HepG2 (cell line): ENCODE data around the gene NDC1. TPM values are rescaled to one million over a fixed set of nuclear protein-coding genes. Genes with fewer than 3 reads are reported as not detected.

Experiments
- FIP1L1 ChIP-seq: fragments of 200-400 bp; formaldehyde crosslinking; IDR thresholded peaks from 2 replicates; pipeline ENCODE4 v1.6.1; 2018; ENCODE audit warnings: low read depth, mild to moderate bottlenecking, low read length, moderate library complexity, borderline replicate concordance; ENCODE audit not compliant: insufficient read depth
- GABPA ChIP-seq, 2 experiments: IDR thresholded peaks; 2 replicates each; pipeline ENCODE4 v1.6.1; 2011 to 2016; ENCODE audit warnings: low read depth in 2 of 2, low read length in 1 of 2, missing biosample characterization in 1 of 2, missing genetic modification characterization in 1 of 2
- HIC2 ChIP-seq: sonication (generic); formaldehyde crosslinking; IDR thresholded peaks from 2 replicates; pipeline ENCODE4 v1.9.0; 2022; ENCODE audit warnings: low read depth, missing genetic modification reagents
- HINFP ChIP-seq: sonication (generic); formaldehyde crosslinking; IDR thresholded peaks from 2 replicates; pipeline ENCODE4 v1.4.0; 2020; ENCODE audit warnings: low read depth, mild to moderate bottlenecking, missing genetic modification reagents
- PHF8 ChIP-seq: sonication (generic); formaldehyde crosslinking; IDR thresholded peaks from 2 replicates; pipeline ENCODE4 v1.5.0; 2020; ENCODE audit warnings: missing genetic modification reagents
- POLR2AphosphoS2 ChIP-seq: IDR thresholded peaks from 2 replicates; pipeline ENCODE4 v1.6.1; 2011; ENCODE audit warnings: low read depth, low read length, improper control_type of control experiment
- SCMH1 ChIP-seq: sonication (generic); formaldehyde crosslinking; IDR thresholded peaks from 2 replicates; pipeline ENCODE4 v1.9.0; 2021; ENCODE audit warnings: missing genetic modification reagents, mild to moderate bottlenecking, borderline replicate concordance
- SMAD1 ChIP-seq: sonication (generic); formaldehyde crosslinking; IDR thresholded peaks from 2 replicates; pipeline ENCODE4 v1.4.0; 2020; ENCODE audit warnings: missing genetic modification reagents, low read depth, mild to moderate bottlenecking, borderline replicate concordance
- TEAD2 ChIP-seq: sonication (generic); formaldehyde crosslinking; IDR thresholded peaks from 2 replicates; pipeline ENCODE4 v1.9.0; 2021; ENCODE audit warnings: missing genetic modification reagents
- ZC3H13 ChIP-seq: sonication (generic); formaldehyde crosslinking; IDR thresholded peaks from 2 replicates; pipeline ENCODE4 v1.8.1; 2023; ENCODE audit warnings: mild to moderate bottlenecking, missing genetic modification reagents, moderate library complexity
- ZFP62 ChIP-seq: sonication (generic); formaldehyde crosslinking; IDR thresholded peaks from 2 replicates; pipeline ENCODE4 v1.4.0; 2020; ENCODE audit warnings: missing genetic modification reagents
- ZKSCAN5 ChIP-seq: sonication (generic); formaldehyde crosslinking; IDR thresholded peaks from 2 replicates; pipeline ENCODE4 v1.5.1; 2020; ENCODE audit warnings: mild to moderate bottlenecking, missing genetic modification reagents
- ZNF253 ChIP-seq: sonication (generic); formaldehyde crosslinking; IDR thresholded peaks from 2 replicates; pipeline ENCODE4 v1.8.0; 2022; ENCODE audit warnings: mild to moderate bottlenecking, missing genetic modification reagents, borderline replicate concordance
- ZNF597 ChIP-seq: sonication (generic); formaldehyde crosslinking; IDR thresholded peaks from 2 replicates; pipeline ENCODE4 v1.5.0; 2020; ENCODE audit warnings: missing genetic modification reagents
- ZNF629 ChIP-seq: sonication (generic); formaldehyde crosslinking; conservative IDR thresholded peaks from 2 replicates; pipeline ENCODE4 v1.5.0; 2020; ENCODE audit warnings: missing genetic modification reagents
- ZNF839 ChIP-seq: sonication (generic); formaldehyde crosslinking; IDR thresholded peaks from 2 replicates; pipeline ENCODE4 v1.4.0; 2020; ENCODE audit warnings: missing genetic modification reagents, mild to moderate bottlenecking, borderline replicate concordance
- ZUFSP ChIP-seq: sonication (generic); formaldehyde crosslinking; IDR thresholded peaks from 2 replicates; pipeline ENCODE4 v1.9.0; 2021; ENCODE audit warnings: missing genetic modification reagents, mild to moderate bottlenecking, borderline replicate concordance
- polyA plus RNA-seq, 8 experiments: library from polyadenylated mRNA; depleted of rRNA in 3 of 8; stranded (reverse) in 7 of 8; unstranded in 1 of 8; fragments of >200 nt; fragmentation: Illumina TruSeq in 4 of 8; extraction: Trizol in 4 of 8; gene quantifications; 2 replicates each; pipeline versions ENCODE4 v1.2.1 to v1.2.3, GENCODE V29; 2011 to 2016; ENCODE audit warnings: low read depth in 4 of 8, missing spikeins in 1 of 8, mixed read lengths in 1 of 8; ENCODE audit not compliant: insufficient read depth in 1 of 8
- total RNA-seq, 5 experiments: library from RNA; depleted of rRNA; stranded (reverse); fragments of >200 nt; fragmentation: Illumina TruSeq; extraction: Trizol; gene quantifications; 2 replicates each; pipeline ENCODE4 v1.2.3, GENCODE V29; 2016; ENCODE audit warnings: low read depth in 1 of 5
- TF ChIP-seq, protein P1 (sequence below): sonication (generic); formaldehyde crosslinking; IDR thresholded peaks from 2 replicates; pipeline ENCODE4 v1.4.0; 2020; ENCODE audit warnings: missing genetic modification reagents; ENCODE audit errors: not compliant biosample characterization
- TF ChIP-seq, protein P2 (sequence below): IDR thresholded peaks from 2 replicates; pipeline ENCODE4 v1.6.1; 2016; ENCODE audit warnings: mild to moderate bottlenecking

Gene NDC1
- total and polyA plus RNA-seq, 2 of the 13 experiments (the other 11 are each of a cell fraction or from before 2014, with no cell fraction given) = 38.1 to 50.9 TPM

DNA sequence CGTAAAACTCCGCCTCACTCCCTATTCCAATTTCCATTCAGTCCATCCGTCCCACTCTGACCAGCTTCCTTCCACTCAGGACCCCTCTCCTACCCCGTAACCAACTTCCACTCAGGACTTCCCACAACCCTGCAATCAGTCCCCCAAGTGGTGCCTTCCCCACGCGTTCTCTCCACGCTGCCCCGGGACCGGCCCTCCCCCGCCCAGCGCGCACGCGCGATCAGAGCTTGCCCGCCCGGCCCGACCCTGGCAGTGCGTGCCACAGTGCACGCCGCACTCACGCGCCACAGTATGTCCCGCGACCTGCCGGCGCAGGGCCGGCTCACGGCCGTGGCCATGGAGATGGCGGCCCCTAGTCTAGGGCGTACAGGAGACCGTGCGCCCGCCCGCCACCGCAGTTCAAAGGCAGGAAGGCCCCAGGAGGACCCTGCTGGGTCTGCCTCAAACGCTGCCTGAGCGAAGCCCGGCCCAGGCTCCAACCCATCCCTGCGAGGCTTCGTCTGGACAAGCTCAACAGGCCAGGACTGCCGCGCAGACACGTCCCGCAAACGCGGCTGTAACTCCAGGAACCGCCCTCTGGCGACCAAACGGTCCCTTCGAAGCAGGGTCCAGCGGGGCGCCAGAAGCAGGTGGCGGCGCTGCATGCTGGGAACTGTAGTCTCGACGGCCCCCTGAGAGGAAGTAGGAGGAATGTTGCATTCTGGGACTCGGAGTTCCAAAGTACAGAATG lies at the start of gene NDC1 (continued):
- TF ChIP-seq ZC3H13 (CRISPR knock-in tag) (peak; percentile 58; the same call in 1 of the 2 replicates), HINFP (peak; percentile 69; the same call in 1 of the 2 replicates), ZNF597 (no peak), POLR2AphosphoS2 (no peak), GABPA (IDR thresholded peaks at IDR 0.05; ENCODE audit: low read depth, low read length) (peak; percentile 73), GABPA (CRISPR knock-in tag; IDR thresholded peaks at IDR 0.05; ENCODE audit: low read depth) (peak; percentile 97), ZFP62 (CRISPR knock-in tag) (no peak; the same call in 1 of the 2 replicates), TEAD2 (CRISPR knock-in tag) (no peak), ZNF629 (CRISPR knock-in tag) (0 out of 2 replicates have a peak, but pooled peaks have one; percentile 28), ZNF839 (CRISPR knock-in tag) (peak; percentile 89; the same call in 1 of the 2 replicates), SCMH1 (CRISPR knock-in tag) (no peak), ZUFSP (no peak), HIC2 (CRISPR knock-in tag) (peak; percentile 21; the same call in 1 of the 2 replicates), PHF8 (CRISPR knock-in tag) (peak; percentile 88), FIP1L1 (peak; percentile 75; the same call in 1 of the 2 replicates), SMAD1 (CRISPR knock-in tag) (peak; percentile 75; the same call in 1 of the 2 replicates), ZKSCAN5 (CRISPR knock-in tag) (no peak), ZNF253 (CRISPR knock-in tag) (no peak)
- TF ChIP-seq, protein P1, sequence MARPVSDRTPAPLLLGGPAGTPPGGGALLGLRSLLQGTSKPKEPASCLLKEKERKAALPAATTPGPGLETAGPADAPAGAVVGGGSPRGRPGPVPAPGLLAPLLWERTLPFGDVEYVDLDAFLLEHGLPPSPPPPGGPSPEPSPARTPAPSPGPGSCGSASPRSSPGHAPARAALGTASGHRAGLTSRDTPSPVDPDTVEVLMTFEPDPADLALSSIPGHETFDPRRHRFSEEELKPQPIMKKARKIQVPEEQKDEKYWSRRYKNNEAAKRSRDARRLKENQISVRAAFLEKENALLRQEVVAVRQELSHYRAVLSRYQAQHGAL (CRISPR knock-in tag) = peak; percentile 89
- TF ChIP-seq, protein P2, sequence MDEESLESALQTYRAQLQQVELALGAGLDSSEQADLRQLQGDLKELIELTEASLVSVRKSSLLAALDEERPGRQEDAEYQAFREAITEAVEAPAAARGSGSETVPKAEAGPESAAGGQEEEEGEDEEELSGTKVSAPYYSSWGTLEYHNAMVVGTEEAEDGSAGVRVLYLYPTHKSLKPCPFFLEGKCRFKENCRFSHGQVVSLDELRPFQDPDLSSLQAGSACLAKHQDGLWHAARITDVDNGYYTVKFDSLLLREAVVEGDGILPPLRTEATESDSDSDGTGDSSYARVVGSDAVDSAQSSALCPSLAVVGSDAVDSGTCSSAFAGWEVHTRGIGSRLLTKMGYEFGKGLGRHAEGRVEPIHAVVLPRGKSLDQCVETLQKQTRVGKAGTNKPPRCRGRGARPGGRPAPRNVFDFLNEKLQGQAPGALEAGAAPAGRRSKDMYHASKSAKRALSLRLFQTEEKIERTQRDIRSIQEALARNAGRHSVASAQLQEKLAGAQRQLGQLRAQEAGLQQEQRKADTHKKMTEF = peak; percentile 98
